Cortex of kidney (tissue), 1 donor: ENCODE results near the gene ATP2B2.

Source experiments
- DNase-seq: peaks from one replicate; lab custom pipeline; 2025; lab: John Stamatoyannopoulos, UW

Gene ATP2B2

DNA sequence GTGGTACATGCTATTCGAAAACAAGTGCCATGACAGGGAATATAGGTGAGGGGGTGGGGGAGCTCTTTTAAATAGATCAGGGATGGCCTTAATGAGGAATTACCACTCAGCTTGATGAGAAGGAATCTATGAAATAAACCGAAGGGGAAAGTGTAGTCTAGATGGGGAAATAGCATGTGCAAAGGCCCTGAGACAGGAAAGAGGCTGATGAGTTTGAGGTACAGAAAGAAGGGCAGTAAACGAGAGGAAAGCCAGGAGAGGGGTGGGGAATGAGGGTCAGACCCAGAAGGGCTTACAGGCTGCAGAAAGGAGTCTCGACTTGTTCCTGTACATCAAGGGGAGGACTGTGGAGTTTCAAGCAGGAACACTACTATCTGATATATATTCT, 12.2 kb downstream of the ATP2B2 start:
- DNase-seq, result no peak

DNA sequence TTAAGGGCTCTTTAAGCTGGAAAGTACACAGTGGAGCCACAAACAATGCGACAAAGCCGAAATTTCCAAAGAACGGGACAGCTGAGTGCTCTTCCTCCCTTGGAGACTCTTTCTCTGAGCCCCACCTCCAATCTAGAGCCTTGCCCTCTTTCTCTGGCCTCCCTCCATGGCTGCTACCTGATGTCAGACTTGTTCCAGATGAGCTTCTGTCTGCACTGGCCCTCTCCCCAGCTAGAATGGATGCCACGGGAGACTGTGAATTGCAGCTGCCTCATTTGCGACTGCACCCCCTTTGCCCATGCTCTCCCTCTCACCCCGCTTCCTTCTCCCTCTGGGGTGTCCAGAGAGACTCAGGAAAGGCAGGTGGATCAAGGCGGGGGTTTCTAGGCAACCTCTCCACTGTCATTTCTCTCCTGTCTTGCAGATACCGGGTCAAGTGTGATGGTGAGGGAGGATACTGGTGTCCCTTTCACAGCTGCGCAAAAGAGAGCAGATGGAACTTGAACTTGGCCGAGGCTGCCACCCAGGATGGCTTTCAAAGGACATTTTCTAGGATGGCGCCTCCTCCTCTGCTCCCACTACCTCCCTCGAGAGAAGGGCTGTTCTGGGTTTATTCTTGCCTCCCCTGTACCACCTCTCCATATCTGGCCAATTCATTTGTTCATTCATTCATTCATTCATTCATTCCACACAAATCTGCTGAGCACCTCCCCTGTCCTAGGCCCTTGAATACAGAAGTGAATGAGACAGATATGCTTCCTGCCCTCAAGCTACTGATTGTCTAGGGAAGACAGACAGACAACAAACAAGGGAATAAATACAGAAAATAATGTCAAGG, 12.8 kb downstream of the ATP2B2 start:
- no peak for DNase-seq

DNA sequence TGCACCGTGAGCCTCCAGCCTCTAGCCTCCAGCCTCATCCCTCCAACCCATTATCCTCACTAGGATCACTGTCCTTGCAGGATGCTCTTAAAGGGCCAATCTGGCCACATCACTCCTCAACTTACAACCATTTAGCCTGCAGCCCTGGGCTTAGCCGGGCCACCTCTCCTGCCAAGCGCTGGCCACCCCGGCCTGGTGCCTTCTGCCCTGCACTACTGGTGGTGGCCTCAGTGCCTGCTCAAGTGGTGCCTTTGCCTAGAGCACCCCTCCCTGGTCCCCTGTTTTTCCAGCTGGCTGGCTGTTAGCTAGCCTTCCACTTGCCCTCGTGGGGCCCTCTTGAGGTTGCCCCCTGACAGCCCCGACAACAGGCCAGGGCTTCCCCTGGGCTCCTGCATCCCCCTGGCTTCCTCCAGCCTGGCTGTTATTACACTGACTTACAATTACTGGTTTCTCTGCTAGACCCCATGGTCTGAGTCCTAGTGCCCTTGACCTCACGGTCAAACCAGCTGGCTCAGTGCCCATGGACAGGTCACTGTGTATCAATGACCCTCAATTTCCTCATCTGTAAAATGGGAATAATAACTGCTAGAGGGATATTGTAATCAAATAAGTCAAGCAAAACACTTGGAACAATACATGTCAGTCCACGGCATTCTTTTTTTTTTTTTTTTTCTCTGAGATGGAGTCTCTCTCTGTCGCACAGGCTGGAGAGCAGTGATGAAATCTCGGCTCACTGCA, 15.5 kb downstream of the ATP2B2 start:
- no peak for DNase-seq

GRCh38 chr3:10487988-10488633, 17.3 kb downstream of the ATP2B2 start:
- DNase-seq, result no peak

DNA sequence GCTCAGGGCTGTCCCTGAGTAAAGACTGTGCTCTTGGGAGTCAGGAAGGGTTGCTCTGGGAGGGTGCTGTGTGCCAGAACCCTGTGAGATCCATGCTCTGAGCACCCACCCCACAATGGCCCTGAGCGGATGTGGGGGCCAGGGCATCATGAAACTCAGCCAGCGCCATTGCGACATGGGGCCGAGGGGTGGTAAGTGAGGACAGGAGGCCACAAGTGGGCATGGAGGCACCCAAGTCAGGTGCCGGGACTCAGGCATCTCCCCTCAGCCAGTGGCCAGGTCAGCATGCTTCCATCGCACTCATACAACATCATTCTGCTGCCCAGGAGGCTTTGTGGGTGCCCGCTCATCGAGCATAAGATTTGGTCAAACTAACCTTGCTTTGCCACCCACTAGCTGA, 19.6 kb downstream of the ATP2B2 start:
- no peak for DNase-seq

- no peak for DNase-seq
Observed at GRCh38 chr3:10485380-10485779, 20.0 kb downstream of the ATP2B2 start.

GRCh38 chr3:10484709-10485108, 20.7 kb downstream of the ATP2B2 start:
- DNase-seq, result no peak

DNA sequence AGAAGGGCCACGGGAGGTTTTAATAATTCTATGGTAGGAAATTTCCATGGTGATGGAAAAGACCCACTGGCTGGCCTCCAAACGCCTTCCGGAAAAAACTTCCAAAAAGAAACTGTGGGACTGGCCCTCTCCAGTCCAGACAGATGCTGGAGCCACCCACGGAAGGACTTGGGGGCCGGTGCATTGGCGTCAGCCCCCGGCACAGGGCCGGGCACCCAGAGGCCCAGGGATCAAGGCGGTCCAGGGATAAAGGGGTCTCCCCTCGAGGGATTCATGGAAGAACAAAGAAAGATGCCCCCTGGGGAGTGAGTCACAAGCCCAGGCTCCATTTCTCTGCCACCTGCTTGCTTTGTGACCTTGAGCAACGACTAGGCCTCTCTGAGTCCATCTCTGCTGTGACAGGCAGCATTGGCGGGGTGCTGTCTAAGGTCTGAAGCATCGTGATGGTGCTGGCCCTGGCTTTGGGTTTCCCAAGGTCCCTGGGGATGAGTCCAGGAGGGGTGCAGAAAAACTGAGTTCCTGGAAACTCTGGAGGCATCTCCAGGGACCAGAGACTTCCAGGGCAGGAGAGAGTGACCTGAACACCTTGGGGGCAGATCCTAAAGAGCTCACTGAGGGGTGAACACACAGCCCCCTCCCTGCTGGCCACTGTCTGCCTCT, 21.6 kb downstream of the ATP2B2 start:
- DNase-seq, result no peak

DNA sequence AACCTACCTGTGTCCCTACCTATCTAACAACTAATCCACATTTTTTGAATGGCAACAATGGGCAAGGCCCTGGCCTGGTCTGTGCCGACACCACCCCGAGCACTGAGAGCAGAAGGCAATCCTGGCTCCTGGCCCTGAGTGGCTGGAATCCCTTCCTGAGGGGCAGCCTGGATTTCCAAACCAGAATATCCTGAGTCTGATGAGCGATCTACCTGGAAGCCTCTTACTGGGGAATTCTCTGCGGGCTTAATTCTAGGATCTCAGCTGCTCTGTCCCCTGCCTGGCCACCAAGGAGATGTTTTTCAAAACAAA, 22.1 kb downstream of the ATP2B2 start:
- DNase-seq, result no peak

- no peak for DNase-seq
Observed at GRCh38 chr3:10482631-10483363, 22.6 kb downstream of the ATP2B2 start.

- no peak for DNase-seq
Observed at GRCh38 chr3:10480871-10481378, 24.5 kb downstream of the ATP2B2 start.

GRCh38 chr3:10479311-10479710, 26.1 kb downstream of the ATP2B2 start:
- no peak for DNase-seq

DNA sequence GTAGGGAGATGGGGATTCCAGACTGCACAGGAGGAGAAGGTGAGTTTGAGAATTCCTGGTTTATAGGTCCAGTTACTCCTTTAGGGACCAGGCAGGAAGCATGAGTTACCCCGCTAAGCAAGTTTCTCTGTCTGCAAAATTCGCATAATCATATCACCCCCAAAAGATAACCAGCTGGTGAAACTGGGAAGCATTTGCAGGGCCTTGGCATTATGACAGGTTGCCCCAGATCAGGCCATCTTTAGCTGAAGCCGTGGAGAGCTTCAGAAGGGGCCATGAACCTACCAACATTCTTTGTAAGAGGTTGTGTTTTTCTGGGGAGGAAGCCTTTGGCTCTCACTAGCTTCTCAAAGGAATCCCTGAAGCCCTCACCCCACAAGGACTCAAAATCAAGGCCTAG, 29.4 kb downstream of the ATP2B2 start:
- no peak for DNase-seq

GRCh38 chr3:10474847-10475246, 30.5 kb downstream of the ATP2B2 start:
- no peak for DNase-seq

DNA sequence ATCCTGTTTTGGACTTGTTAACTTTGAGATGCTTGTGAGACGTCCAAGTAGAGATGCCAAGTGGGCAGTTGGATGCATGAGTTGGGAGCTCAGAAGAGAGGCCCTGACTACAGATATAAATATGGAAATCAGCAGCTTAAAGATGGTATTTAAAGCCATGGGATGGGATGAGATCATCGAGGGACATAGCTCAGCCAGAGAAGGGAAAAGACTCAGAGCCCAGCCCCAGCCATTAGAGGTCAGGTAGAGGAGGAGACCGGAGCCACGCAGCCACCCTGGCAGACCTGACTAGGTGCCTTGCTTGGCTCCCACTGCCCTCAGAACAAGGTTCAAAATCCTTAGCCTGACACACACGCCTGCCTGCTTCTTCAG, 31.1 kb downstream of the ATP2B2 start:
- DNase-seq, result no peak

GRCh38 chr3:10473581-10474274, 31.7 kb downstream of the ATP2B2 start:
- no peak for DNase-seq

- DNase-seq, result no peak
Observed at GRCh38 chr3:10472877-10473440, 32.4 kb downstream of the ATP2B2 start.

GRCh38 chr3:10471054-10471688, 34.2 kb downstream of the ATP2B2 start:
- no peak for DNase-seq

DNA sequence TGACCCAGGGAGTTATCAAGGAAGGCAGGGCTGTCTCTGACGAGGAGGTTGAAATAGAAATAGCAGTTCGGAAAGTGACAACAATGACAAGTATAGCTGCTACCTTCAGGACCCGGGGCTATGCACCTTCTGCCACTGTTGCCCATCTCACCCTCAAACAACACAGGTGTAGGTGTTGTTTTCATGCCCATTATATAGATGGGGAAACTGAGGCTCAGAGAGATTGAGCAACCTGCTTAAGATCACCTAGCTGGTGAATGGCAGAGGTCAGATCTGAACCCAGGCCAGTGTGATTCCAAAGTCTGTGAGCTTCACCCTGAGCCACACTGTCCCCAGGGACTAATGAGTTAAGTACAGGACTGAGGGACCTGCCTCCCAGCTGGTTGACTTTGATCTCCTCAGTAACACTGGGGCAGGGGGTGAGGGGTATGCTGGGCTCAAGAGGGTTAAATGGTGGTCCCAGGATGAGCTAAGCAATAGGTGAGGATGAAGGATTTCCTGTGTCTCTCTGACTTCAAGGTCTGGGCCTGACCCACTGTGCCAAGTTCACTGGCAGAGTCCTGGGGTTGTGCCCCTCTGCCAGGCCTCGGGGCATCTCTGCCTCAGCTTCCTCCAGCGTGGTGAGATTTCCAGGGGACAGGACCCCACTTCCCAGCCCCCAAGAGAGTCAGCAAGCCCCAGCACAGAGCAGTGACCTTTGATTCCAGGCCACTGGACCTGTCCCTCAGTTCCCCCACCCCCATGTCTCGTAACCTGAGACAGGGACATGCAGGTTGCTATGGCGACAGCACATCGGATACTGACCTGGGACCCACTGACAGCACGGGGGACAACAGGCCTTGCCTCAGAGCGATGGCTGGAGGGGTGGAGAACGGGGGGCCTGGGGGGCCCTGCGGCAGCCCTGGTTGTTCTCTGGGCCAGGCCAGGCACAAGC, 35.0 kb downstream of the ATP2B2 start:
- DNase-seq, result no peak
